HG02642 (cell line): ENCODE results near the gene TMEM130.
"Not testable (repeated sequence)": the region's sequence is repeated elsewhere in the genome, so short reads cannot be mapped to it uniquely, and the experiment has no call there.

Experiments used
- ATAC-seq: cut with Tn5 transposase; IDR thresholded peaks from one replicate; pipeline ENCODE4 v1.9.1; 2021; ENCODE audit warnings: mild to moderate bottlenecking; ENCODE audit not compliant: unreplicated experiment, poor library complexity

The TMEM130 gene

GRCh38 chr7:98878365-98879197 is 8.8 kb upstream of the TMEM130 start, which contains the start of gene TRRAP:
TSS of gene TRRAP (plus strand) at chr7:98878532. CDS start at chr7:98881151, 2,619 bp downstream.
- peak; percentile 73 for ATAC-seq

- ATAC-seq, result no peak
These were observed 8.0 kb upstream of the TMEM130 start for GRCh38 chr7:98877692-98878364.

GRCh38 chr7:98877146-98877545 is 7.3 kb upstream of the TMEM130 start:
- ATAC-seq, result no peak

- ATAC-seq, result no peak
These were observed 5.7 kb upstream of the TMEM130 start for GRCh38 chr7:98875501-98875900.

- no peak for ATAC-seq
These were observed 5.1 kb upstream of the TMEM130 start for GRCh38 chr7:98874942-98875341.

- not testable (repeated sequence) for ATAC-seq
These were observed 3.8 kb upstream of the TMEM130 start for GRCh38 chr7:98873610-98874009.

GRCh38 chr7:98872328-98872924 is 2.6 kb upstream of the TMEM130 start:
- no peak for ATAC-seq

GRCh38 chr7:98870807-98871491 is 1.1 kb upstream of the TMEM130 start:
- no peak for ATAC-seq

GRCh38 chr7:98870121-98870651 is 372 bp upstream of the TMEM130 start:
- peak; percentile 79 for ATAC-seq

- ATAC-seq, result no peak
These were observed 702 bp downstream of the TMEM130 start for GRCh38 chr7:98869027-98869596.

GRCh38 chr7:98868450-98868849 is 1.4 kb downstream of the TMEM130 start:
- no peak for ATAC-seq

GRCh38 chr7:98866765-98867164 is 3.0 kb downstream of the TMEM130 start:
- no peak for ATAC-seq

- ATAC-seq, result no peak
These were observed 3.5 kb downstream of the TMEM130 start for GRCh38 chr7:98866351-98866750.

GRCh38 chr7:98864731-98865453 is 4.9 kb downstream of the TMEM130 start:
- no peak for ATAC-seq

- no peak for ATAC-seq
These were observed 6.2 kb downstream of the TMEM130 start for GRCh38 chr7:98863601-98864000.

- no peak for ATAC-seq
These were observed 6.9 kb downstream of the TMEM130 start for GRCh38 chr7:98862716-98863420.

GRCh38 chr7:98862203-98862602 is 7.6 kb downstream of the TMEM130 start:
- no peak for ATAC-seq

GRCh38 chr7:98860071-98860470 is 9.7 kb downstream of the TMEM130 start:
- ATAC-seq, result no peak
